GM12878 (cell line): Measurements from ENCODE around the gene SUOX. TPM values are rescaled to one million over a fixed set of nuclear protein-coding genes. Genes with fewer than 3 reads are reported as not detected.

ENCODE experiments used
- CBX5 ChIP-seq: sonication (generic); IDR thresholded peaks from 2 replicates; pipeline ENCODE4 v1.6.1; 2016; ENCODE audit warnings: low read depth, moderate library complexity, mild to moderate bottlenecking, inconsistent platforms
- CREM ChIP-seq: IDR thresholded peaks from 2 replicates; pipeline ENCODE4 v1.6.1; 2014; ENCODE audit warnings: antibody characterized with exemption, low read depth
- EP300 ChIP-seq, 2 experiments: fragments of 150-350 bp in 1 of 2; IDR thresholded peaks; 2 replicates each; pipeline ENCODE4 v1.6.1; 2011 to 2012; ENCODE audit warnings: low read depth in 2 of 2, low read length in 2 of 2, borderline replicate concordance in 1 of 2, improper control_type of control experiment in 1 of 2, inconsistent platforms in 1 of 2; ENCODE audit not compliant: control insufficient read depth in 1 of 2
- IKZF1 ChIP-seq: fragments of 450-650 bp; conservative IDR thresholded peaks from 2 replicates; pipeline ENCODE4 v1.6.1; 2017; ENCODE audit warnings: antibody characterized with exemption, mild to moderate bottlenecking
- IKZF2 ChIP-seq, 2 experiments: fragments of 450-650 bp; IDR thresholded peaks; 2 replicates each; pipeline ENCODE4 v1.6.1; 2017; ENCODE audit warnings: mild to moderate bottlenecking in 2 of 2, moderate library complexity in 2 of 2
- JUND ChIP-seq: IDR thresholded peaks from 2 replicates; pipeline ENCODE4 v1.6.1; 2012; ENCODE audit warnings: low read depth, mild to moderate bottlenecking, low read length, improper control_type of control experiment, moderate library complexity
- KAT2A ChIP-seq: conservative IDR thresholded peaks from 2 replicates; pipeline ENCODE4 v1.6.1; 2011; ENCODE audit warnings: low read depth, low read length; ENCODE audit not compliant: control insufficient read depth
- NBN ChIP-seq: fragments of 450-650 bp; IDR thresholded peaks from 2 replicates; pipeline ENCODE4 v1.6.1; 2016
- PAX8 ChIP-seq: fragments of 450-650 bp; IDR thresholded peaks from 2 replicates; pipeline ENCODE4 v1.6.1; 2017; ENCODE audit warnings: mild to moderate bottlenecking, moderate library complexity
- POLR2AphosphoS2 ChIP-seq: IDR thresholded peaks from 2 replicates; pipeline ENCODE4 v1.6.1; 2011; ENCODE audit warnings: low read depth, mild to moderate bottlenecking, low read length, improper control_type of control experiment, moderate library complexity
- SIX5 ChIP-seq: IDR thresholded peaks from 2 replicates; pipeline ENCODE4 v1.6.1; 2011; ENCODE audit warnings: mild to moderate bottlenecking, low read depth, low read length, moderate library complexity; ENCODE audit not compliant: severe bottlenecking
- SMAD5 ChIP-seq: IDR thresholded peaks from 2 replicates; pipeline ENCODE4 v1.6.1; 2016; ENCODE audit warnings: antibody characterized with exemption, low read depth
- SPI1 ChIP-seq: IDR thresholded peaks from 2 replicates; pipeline ENCODE4 v1.6.1; 2011; ENCODE audit warnings: low read depth, mild to moderate bottlenecking, low read length, moderate library complexity, borderline replicate concordance; ENCODE audit not compliant: insufficient read depth
- TAF1 ChIP-seq: IDR thresholded peaks from 2 replicates; pipeline ENCODE4 v1.6.1; 2011; ENCODE audit warnings: mild to moderate bottlenecking, low read depth, low read length, borderline replicate concordance
- TCF12 ChIP-seq: IDR thresholded peaks from 2 replicates; pipeline ENCODE4 v1.6.1; 2011; ENCODE audit warnings: low read depth, mild to moderate bottlenecking, low read length
- polyA plus RNA-seq, 11 experiments: library from polyadenylated mRNA; depleted of rRNA in 4 of 11; unstranded in 6 of 11; stranded (reverse) in 5 of 11; fragments of >200 nt; fragmentation: Nextera tagmentation in 4 of 11; fragmentation: Illumina TruSeq in 1 of 11; extraction: Ambion mirVana in 4 of 11; extraction: Trizol in 1 of 11; gene quantifications; 1 replicate in 1 of 11; 2 replicates in 10 of 11; pipeline versions ENCODE4 v1.2.1 to v1.2.3, GENCODE V29; 2011 to 2016; ENCODE audit warnings: inconsistent platforms in 2 of 11, missing spikeins in 2 of 11, low read depth in 1 of 11
- total RNA-seq, 4 experiments: library from RNA; depleted of rRNA in 3 of 4; stranded (reverse); fragments of >200 nt in 3 of 4; fragmentation: Illumina TruSeq in 1 of 4; extraction: Trizol in 1 of 4; gene quantifications; 2 replicates each; pipeline versions ENCODE4 v1.2.1 to v1.2.3, GENCODE V29; 2013 to 2021
- TF ChIP-seq, protein P1 (sequence below): fragments of 450-650 bp; IDR thresholded peaks from 2 replicates; pipeline ENCODE4 v1.6.1; 2014; ENCODE audit warnings: mild to moderate bottlenecking
- TF ChIP-seq, protein P2 (sequence below), 3 experiments: IDR thresholded peaks in 2 of 3; conservative IDR thresholded peaks in 1 of 3; 2 replicates each; pipeline ENCODE4 v1.5.1; 2011; ENCODE audit warnings: low read depth in 3 of 3, low read length in 3 of 3, mild to moderate bottlenecking in 3 of 3, control low read depth in 2 of 3, moderate library complexity in 2 of 3, inconsistent platforms in 1 of 3, mixed read lengths in 1 of 3; ENCODE audit not compliant: control insufficient read depth in 2 of 3, insufficient read depth in 1 of 3; ENCODE audit errors: extremely low read depth in 1 of 3
- TF ChIP-seq, protein P3 (sequence below): fragments of 150-350 bp; IDR thresholded peaks from 2 replicates; pipeline ENCODE4 v1.6.1; 2014; ENCODE audit warnings: mild to moderate bottlenecking, low read depth, low read length
- TF ChIP-seq, protein P4 (sequence below): IDR thresholded peaks from 2 replicates; pipeline ENCODE4 v1.6.1; 2012; ENCODE audit warnings: low read depth, low read length, improper control_type of control experiment
- TF ChIP-seq, protein P5 (sequence below): fragments of 150-350 bp; IDR thresholded peaks from 2 replicates; pipeline ENCODE4 v1.6.1; 2016; ENCODE audit warnings: low read depth, low read length

The SUOX gene
- total and polyA plus RNA-seq, 10 of the 15 experiments (the other 5 are each of a cell fraction or from before 2014, with no cell fraction given): 5.1 to 18.8 (median 13.4) TPM

DNA sequence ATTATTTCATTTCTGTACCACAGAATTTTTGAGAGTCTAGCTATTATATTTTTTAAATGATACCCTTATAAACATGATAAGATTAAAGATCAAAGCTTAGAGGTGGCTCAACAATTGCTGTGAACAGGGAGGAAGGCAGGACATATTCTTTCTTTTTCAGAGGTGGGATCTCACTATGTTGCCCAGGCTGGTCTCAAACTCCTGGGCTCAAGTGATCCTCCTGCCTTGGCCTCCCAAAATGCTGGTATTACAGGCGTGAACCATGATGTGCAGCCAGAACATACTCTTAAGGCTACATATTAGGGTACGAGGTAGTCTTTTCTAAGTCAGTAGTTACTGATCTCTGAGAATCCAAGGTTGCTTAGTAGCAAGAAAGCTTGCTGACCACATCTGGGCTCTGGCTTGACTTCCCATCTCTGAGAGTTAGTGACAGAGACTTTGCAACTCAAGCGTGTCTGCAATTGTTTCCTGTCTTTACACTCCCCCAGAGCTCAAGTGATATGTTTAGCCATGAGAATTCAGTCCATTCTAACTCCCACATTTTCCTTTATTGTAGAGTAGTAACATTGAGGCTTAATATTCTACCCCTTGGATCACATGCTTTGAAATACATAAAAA, 14.6 kb upstream of the SUOX start (continued):
- TF ChIP-seq CBX5: no peak
- no peak for TF ChIP-seq EP300 (IDR thresholded peaks at IDR 0.05; ENCODE audit: borderline replicate concordance in 1 of 2, control insufficient read depth in 1 of 2, low read depth in 2 of 2, low read length in 2 of 2)
- TF ChIP-seq, protein P1, sequence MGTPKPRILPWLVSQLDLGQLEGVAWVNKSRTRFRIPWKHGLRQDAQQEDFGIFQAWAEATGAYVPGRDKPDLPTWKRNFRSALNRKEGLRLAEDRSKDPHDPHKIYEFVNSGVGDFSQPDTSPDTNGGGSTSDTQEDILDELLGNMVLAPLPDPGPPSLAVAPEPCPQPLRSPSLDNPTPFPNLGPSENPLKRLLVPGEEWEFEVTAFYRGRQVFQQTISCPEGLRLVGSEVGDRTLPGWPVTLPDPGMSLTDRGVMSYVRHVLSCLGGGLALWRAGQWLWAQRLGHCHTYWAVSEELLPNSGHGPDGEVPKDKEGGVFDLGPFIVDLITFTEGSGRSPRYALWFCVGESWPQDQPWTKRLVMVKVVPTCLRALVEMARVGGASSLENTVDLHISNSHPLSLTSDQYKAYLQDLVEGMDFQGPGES: no peak
- TF ChIP-seq NBN: no peak
- no peak for TF ChIP-seq KAT2A
- TF ChIP-seq JUND: no peak
- peak; percentile 16; the same call in 1 of the 2 replicates for TF ChIP-seq SPI1
- TF ChIP-seq, protein P2, sequence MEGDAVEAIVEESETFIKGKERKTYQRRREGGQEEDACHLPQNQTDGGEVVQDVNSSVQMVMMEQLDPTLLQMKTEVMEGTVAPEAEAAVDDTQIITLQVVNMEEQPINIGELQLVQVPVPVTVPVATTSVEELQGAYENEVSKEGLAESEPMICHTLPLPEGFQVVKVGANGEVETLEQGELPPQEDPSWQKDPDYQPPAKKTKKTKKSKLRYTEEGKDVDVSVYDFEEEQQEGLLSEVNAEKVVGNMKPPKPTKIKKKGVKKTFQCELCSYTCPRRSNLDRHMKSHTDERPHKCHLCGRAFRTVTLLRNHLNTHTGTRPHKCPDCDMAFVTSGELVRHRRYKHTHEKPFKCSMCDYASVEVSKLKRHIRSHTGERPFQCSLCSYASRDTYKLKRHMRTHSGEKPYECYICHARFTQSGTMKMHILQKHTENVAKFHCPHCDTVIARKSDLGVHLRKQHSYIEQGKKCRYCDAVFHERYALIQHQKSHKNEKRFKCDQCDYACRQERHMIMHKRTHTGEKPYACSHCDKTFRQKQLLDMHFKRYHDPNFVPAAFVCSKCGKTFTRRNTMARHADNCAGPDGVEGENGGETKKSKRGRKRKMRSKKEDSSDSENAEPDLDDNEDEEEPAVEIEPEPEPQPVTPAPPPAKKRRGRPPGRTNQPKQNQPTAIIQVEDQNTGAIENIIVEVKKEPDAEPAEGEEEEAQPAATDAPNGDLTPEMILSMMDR (IDR thresholded peaks at IDR 0.05 in 2 of 3, conservative IDR thresholded peaks at IDR 0.05 in 1 of 3; ENCODE audit: control insufficient read depth in 2 of 3, extremely low read depth in 1 of 3, insufficient read depth in 1 of 3, low read depth in 3 of 3, low read length in 3 of 3): no peak
- TF ChIP-seq, protein P3, sequence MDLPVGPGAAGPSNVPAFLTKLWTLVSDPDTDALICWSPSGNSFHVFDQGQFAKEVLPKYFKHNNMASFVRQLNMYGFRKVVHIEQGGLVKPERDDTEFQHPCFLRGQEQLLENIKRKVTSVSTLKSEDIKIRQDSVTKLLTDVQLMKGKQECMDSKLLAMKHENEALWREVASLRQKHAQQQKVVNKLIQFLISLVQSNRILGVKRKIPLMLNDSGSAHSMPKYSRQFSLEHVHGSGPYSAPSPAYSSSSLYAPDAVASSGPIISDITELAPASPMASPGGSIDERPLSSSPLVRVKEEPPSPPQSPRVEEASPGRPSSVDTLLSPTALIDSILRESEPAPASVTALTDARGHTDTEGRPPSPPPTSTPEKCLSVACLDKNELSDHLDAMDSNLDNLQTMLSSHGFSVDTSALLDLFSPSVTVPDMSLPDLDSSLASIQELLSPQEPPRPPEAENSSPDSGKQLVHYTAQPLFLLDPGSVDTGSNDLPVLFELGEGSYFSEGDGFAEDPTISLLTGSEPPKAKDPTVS: no peak
- TF ChIP-seq, protein P4, sequence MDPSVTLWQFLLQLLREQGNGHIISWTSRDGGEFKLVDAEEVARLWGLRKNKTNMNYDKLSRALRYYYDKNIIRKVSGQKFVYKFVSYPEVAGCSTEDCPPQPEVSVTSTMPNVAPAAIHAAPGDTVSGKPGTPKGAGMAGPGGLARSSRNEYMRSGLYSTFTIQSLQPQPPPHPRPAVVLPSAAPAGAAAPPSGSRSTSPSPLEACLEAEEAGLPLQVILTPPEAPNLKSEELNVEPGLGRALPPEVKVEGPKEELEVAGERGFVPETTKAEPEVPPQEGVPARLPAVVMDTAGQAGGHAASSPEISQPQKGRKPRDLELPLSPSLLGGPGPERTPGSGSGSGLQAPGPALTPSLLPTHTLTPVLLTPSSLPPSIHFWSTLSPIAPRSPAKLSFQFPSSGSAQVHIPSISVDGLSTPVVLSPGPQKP: no peak
- no peak for TF ChIP-seq TAF1
- TF ChIP-seq, protein P5, sequence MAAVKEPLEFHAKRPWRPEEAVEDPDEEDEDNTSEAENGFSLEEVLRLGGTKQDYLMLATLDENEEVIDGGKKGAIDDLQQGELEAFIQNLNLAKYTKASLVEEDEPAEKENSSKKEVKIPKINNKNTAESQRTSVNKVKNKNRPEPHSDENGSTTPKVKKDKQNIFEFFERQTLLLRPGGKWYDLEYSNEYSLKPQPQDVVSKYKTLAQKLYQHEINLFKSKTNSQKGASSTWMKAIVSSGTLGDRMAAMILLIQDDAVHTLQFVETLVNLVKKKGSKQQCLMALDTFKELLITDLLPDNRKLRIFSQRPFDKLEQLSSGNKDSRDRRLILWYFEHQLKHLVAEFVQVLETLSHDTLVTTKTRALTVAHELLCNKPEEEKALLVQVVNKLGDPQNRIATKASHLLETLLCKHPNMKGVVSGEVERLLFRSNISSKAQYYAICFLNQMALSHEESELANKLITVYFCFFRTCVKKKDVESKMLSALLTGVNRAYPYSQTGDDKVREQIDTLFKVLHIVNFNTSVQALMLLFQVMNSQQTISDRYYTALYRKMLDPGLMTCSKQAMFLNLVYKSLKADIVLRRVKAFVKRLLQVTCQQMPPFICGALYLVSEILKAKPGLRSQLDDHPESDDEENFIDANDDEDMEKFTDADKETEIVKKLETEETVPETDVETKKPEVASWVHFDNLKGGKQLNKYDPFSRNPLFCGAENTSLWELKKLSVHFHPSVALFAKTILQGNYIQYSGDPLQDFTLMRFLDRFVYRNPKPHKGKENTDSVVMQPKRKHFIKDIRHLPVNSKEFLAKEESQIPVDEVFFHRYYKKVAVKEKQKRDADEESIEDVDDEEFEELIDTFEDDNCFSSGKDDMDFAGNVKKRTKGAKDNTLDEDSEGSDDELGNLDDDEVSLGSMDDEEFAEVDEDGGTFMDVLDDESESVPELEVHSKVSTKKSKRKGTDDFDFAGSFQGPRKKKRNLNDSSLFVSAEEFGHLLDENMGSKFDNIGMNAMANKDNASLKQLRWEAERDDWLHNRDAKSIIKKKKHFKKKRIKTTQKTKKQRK: no peak
- no peak for TF ChIP-seq CREM
- TF ChIP-seq SMAD5: no peak
- no peak for TF ChIP-seq PAX8
- 0 out of 2 replicates have a peak, but pooled peaks have one; percentile 13 for TF ChIP-seq TCF12
- peak; percentile 19; the same call in 1 of the 2 replicates for TF ChIP-seq IKZF1
- 0 out of 4 replicates have a peak, but pooled peaks have one; percentile 18 to 28 for TF ChIP-seq IKZF2 (IDR thresholded peaks at IDR 0.05)
- TF ChIP-seq SIX5: no peak
- no peak for TF ChIP-seq POLR2AphosphoS2
- TF ChIP-seq, all 136 proteins: peak for 8
